ENCODE data around the gene PEX19.

- no peak for TF ChIP-seq CTCF (IDR thresholded peaks at IDR 0.05)
- TF ChIP-seq MYC (IDR thresholded peaks at IDR 0.05; ENCODE audit: borderline replicate concordance, low read length), result no peak
- TF ChIP-seq POLR2A (IDR thresholded peaks at IDR 0.05; ENCODE audit: low read length), result no peak
Measured at GRCh38 chr1:160309571-160309970, 24.6 kb upstream of the PEX19 start.
